Activated CD4-positive, CD25-positive, alpha-beta regulatory T cell (primary cell): ENCODE data around the gene ZMYND11.
A peak's percentile ranks its signal among the peaks of the same experiment; 100 is the strongest.

Experiments used
- DNase-seq, 4 experiments: peaks; one replicate each; lab custom pipeline; 2025; lab: John Stamatoyannopoulos, UW

Gene ZMYND11

DNA sequence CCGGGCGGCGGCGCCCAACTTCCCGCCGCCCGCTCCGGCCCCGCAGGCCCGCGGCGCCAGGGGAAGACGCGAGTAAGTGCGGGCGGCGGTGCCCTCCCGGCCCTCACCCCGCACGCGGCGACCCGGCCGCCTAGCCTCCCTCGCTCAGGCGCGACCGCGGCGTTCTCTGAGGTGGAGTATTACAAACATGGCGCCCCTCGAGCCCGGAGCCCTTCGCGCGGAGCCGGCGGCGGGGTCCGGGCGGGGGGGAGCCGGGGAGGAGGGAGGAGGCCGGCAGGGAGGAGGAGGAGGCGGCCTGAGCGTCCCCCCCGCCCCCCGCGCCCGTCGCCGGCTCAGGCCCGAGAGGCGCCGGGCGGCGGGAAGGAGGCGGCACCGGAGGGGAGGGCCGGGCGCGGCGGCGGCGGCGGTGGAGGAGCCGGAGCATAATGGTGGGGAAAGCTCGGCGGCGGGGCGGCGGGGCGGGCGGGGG is at the start of gene ZMYND11:
Gene ZMYND11 (plus strand): TSS at position 324 of the 469 bp plus-strand sequence. CDS start 44,558 bp downstream, outside the sequence.
- peak; percentile 25 to 56 (median 38) for DNase-seq

DNA sequence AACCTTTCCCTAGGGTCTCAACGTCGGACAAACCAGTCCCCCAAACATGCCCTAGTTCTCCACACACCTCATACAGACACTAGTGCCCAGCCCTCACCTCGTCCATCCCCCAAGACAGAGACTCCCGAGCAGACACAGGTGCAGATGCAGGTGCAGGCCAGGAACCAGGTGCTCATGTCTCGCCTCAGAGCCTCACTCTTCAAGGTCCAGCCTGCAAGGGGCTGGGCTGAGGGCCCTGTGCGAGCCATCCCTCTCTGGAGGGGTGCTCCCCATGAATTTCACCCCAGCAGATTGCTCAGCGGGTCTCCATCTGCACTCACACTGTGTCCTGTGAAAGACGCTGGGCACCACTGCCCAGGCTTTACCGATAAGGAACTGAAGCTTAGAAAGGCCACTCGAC is 49.2 kb upstream of the ZMYND11 start:
- no peak for DNase-seq

DNA sequence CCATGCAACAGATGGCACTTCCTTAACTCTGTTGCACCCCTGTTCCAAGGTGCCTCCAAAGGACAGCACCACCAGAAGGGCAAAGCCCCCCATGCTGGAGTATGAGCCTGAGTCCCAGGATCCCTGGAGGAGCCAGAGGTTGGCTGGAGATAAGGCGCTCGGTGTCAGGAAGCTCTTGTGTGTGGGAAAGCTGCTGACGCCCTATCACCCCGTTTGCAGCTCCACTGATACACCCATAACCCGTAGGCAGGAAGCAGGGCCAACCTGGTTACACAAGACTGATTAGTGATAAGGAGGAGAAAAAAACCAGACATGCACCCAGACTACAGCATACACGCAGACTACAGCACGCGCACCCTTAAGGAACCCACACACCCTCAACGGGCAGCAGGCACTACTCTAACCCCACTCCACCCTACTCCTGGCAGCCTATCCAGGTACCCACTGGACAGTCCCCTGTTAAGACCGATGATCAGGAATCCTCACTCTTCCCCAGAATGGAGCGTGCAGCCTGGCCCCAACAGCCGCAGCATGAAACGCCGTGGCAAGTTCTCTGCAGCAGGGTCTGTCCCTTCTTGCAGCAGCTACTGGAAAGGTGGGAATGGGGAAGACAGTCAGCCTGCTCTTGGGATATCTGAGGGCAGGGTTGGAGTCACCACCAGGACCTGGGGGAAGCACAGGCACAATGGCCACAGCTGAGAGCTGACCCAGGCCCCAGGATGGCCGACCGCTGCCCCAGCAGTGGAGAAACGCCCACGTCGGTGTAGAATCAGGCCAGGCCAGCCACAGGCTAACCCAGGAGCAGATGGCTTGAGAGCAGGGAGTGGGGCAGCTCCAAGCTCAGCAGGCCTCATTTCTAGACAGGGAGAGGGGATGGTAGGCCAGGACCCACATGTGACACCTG is 47.8 kb upstream of the ZMYND11 start:
- no peak for DNase-seq

DNA sequence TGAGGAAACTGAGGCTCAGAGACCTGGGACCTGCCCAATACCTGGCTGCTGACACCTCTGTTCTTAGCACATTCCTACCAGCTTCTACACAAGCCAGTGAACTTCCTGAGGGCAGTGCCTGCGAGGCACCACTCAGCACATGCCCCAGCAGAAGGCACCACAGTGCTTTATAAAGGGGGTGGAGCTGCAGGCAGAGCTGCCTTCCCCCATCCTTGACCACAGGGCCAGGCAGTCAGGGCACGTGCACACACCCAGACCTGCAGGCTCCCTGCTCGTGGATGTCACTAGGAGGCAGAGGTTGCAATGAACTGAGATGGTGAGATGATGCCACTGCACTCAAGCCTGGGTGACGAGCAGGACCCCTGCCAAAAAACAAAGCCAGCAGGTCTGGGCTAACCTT is 47.0 kb upstream of the ZMYND11 start:
- no peak for DNase-seq

DNA sequence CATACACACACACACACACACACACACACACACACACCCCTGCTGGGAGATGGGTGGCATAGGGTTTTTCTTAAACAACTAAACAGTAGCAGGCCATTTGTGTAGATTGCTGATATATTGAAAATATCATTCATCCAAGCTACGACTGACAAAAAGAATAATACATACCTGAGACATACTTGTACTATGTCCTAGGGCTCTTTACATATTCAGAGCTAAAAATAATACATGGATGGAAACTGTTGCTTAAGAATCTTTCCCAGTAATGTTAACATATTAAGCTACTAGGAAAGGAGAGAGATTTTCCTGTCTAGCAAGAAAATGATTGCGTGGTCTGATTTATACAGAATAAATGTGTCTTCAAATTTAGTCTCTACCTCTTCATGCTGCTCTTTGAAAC is 46.0 kb upstream of the ZMYND11 start:
- no peak for DNase-seq

DNA sequence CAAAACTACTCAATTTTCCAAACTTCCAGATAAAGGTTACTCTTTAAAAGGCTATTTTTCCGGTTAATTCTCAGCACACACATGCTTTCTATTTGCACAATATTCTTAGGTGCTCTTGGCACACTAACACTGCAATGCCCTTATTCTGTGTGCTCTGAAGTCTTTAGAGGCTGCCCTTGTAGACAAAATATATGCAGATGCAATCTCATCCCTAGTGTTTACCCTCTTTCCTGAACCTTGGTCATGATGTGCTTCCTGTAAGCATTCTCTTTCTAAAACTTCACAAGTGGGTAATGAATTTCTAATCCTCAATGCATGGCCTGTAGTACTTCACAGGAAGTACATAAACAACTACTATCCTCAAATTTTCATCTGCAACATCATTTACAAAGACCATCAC is 45.1 kb upstream of the ZMYND11 start:
- DNase-seq = no peak

DNA sequence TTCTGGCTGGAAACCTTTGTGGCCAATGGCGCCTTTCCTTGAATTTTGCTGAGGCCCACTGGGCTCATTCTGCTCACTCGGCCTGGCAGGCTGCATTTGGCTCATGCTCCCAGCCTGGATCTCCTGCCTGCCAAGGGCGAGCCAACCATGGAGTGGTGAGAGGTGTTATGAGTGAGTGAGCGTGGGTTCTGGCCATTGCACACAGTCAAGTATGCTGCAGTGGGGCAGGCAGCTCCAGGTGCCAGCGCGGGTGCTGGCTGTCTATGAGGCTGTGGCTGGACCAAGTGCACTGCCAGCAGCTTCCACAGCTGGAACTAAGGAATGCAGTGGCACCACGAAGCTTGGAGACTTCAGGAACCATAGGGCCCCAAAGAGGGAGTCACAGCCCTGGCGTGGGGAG is 43.9 kb upstream of the ZMYND11 start:
- DNase-seq = no peak

DNA sequence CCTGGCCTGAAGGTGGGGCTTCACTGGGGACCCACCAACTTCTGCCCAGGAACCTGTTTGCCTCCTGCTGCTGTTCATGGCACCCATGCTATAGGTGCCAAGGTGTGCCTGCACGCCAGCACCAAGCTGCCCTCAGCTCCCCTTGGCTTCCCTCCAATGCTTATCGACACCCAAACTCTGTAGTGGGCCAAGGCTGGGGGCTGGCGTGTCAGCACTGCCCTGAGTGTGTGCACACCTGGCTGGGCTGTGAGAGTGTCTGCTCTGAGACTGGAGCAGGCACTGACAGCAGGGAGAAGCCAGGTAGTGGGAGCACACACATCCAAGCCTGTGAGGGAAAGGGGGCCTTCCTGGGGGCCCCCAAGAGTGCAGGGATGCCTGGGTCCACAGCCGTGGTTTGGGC is 43.1 kb upstream of the ZMYND11 start:
- no peak for DNase-seq

DNA sequence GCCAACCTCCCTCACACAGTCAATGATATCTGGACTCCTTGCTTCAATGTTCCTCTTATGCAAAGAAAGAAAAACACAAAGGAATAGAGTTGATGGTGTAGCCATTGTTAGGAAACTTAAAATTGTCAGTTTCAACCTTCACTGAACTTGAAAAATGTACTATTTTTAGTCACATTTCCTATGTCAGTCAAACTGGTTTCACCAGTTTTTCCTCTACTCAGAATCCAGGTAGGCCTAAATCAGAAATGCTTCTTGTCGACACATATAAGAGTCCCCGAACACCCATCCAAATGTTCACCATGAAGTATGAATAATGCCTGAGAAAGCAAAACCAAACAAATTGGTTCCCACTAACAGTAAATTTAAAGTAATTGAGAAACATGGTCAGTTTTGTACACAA is 42.4 kb upstream of the ZMYND11 start:
- no peak for DNase-seq

DNA sequence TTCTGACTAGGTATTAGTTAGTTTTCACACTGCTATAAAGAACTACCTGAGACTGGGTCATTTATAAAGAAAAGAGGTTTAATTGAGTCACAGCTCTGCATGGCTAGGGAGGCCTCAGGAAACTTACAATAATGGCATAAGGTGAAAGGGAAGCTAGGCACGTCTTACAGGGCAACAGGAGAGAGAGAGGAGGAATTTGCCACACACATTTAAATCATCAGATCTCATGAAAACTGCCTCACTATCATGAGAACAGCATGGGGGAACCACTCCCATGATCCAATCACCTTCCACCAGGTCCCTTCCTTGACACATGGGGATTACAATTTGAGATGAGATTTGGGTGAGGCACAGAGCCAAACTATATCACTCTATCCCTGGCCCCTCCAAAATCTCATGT is 40.6 kb upstream of the ZMYND11 start:
- DNase-seq = no peak

DNA sequence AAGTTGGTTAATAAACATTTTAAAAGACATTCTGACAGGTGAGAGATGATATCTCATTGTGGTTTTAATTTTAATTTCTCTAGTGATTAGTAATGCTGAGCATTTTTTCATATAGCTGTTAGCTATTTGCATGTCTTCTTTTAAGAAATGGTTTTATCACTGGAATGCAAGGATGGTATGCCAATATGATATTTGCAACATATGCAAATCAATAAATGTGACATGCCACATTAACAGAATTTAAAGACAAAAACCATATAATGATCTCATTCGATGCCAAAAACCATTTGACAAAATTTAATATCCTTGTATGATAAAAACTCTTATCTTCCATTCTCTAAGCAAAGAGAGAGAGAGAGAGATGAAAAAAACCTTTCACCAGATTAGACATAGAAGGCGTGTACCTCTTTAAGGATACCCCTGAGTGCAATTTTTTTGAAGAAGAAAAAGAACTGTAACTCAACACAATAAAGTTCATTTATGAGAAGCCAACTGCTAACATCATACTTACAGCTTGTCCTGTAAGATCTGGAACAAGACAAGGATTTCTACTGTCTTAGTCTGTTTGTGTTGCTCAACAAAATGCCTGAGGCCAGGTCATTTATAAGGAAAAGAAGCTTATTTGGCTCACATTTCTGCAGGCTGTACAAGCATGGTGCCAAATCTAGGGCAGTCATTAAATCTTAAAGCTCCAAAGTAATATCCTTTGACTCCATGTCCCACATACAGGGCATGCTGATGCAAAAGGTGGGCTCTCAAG is 39.7 kb upstream of the ZMYND11 start:
- DNase-seq = no peak

DNA sequence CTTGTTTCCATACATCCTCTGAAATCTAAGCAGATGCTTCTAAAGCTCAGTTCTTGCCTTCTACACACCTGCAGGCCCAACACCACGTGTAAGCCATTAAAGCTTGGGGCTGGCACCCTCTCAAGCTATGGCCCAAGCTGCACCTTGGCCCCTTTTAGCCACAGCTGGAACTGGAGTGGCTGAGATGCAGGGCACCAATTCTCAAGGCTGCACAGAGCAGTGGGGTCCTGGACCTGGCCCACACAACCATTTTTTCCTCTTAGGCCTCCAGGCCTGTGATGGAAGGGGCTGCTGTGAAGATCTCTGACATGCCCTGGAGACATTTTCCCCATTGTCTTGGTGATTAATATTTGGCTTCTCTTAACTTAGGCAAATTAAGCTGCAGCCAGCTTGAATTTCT is 38.8 kb upstream of the ZMYND11 start:
- DNase-seq = no peak

DNA sequence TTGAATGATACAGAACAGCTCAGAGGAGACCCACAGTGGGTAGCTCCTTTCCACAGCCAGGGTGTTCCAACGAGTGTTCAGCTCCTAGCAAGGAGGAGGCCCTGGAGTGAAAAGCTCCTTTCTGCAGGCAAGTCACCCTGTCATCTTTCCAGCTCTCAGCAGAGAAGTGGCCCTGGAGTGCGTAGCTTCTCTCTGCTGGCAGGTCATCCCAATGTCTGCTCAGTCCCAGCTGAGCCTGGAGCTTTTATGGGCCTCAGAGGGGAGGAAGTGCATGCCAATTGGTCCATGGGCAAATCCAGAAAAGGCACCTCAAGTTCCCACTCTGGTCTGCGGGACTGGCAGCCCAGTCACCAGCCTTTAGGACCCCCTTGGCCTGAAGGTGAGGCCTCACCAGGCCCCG is 30.8 kb upstream of the ZMYND11 start:
- no peak for DNase-seq

DNA sequence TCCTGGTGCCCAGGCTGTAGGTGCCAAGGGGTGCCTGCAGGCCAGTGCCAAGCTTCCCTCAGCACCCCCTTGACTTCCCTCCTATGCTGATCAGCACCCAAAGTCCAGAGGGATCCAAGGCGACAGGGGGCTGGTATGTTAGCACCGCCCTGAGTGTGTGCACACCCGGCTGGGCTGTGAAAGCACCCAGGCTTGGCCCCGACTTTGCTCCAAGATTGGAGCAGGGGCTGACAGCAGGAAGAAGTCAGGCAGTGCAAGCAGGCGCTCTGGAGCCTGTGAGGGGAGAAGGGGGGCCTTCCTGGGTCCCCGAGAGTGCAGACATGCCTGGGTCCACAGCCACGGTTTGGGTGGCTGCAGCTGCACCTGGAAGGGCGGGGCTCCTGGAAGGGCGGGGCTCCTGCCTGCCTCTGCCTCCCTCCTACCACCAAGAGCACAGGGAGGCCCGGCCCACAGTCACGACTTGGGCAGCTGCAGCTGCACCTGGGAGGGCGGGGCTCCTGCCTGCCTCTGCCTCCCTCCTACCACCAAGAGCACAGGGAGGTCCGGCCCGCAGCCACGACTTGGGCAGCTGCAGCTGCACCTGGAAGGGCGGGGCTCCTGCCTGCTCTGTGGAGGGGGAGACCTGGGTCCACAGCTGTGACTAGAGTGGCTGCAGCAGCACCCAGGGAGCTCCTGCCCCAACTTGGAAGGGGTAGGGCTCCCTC is 30.2 kb upstream of the ZMYND11 start:
- DNase-seq = no peak

DNA sequence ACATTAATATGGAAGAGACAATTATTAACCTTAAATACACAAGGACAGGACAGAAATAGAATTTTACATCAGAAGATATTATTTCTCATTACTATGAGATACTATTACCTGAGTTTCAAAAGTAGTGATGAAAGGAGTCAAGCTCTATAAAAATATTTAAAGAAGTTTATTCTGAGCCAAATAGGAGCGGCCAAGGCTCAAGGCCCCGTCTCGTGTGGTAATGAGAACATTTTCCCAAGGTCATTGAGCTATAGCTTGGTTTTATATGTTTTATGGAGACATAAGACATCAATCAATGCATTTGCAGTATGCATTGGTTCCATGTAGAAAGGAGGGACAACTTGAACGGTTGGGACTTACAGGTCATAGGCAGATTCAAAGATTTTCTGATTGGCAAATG is 29.4 kb upstream of the ZMYND11 start:
- DNase-seq = no peak

DNA sequence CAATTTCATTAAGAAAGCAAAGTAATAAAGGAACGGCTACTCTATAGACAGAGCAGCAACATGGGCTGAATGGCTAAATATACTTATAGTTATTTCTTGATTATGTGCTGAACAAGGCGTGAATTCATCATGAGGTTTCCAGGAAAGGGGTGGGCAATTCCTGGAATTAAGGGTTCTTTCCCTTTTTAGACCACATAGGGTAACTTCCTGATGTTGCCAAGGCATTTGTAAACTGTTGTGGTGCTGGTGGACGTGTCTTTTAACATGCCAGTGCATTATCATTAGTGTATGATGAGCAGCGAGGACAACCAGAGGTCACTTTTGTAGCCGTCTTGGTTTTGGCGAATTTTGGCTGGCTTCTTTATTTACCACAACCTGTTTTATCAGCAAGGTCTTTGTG is 28.5 kb upstream of the ZMYND11 start:
- DNase-seq = no peak

DNA sequence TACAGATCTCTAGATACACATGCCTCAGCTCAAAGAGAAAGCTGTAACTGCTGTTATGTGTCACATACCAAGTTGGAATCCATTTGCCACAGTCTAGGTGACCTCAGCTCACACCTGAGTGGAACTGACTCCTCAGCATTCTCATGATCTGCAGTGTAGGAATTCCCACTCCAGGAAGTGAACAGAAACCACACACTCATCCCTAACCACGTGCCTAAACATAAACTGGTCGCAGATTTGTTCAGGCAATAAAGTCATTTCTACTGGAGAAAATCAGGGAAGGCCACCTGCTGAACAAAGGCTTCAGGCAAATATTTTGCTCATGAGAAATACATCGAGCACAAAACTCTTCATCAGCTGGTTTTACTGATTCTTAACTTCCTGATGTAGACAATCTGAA is 23.0 kb upstream of the ZMYND11 start:
- DNase-seq = no peak

DNA sequence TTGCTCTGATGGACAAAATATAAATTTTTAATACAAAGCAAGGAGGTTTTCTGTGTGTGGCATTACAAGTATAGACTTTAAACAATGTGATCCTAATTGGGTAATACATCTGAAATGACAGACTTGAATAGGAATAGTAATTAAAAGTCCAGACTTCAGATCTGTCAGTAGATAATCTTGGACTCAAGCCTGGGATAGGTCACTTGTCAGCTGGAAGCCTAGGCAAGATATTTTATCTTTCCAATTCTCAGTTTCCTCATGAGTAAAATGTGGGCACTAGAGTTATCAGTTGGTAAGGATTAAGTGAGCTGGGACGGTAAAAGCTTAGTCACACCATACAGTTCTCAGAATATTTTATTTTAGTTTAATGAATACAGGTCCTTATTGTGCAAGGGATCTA is 10.4 kb upstream of the ZMYND11 start:
- DNase-seq = no peak

DNA sequence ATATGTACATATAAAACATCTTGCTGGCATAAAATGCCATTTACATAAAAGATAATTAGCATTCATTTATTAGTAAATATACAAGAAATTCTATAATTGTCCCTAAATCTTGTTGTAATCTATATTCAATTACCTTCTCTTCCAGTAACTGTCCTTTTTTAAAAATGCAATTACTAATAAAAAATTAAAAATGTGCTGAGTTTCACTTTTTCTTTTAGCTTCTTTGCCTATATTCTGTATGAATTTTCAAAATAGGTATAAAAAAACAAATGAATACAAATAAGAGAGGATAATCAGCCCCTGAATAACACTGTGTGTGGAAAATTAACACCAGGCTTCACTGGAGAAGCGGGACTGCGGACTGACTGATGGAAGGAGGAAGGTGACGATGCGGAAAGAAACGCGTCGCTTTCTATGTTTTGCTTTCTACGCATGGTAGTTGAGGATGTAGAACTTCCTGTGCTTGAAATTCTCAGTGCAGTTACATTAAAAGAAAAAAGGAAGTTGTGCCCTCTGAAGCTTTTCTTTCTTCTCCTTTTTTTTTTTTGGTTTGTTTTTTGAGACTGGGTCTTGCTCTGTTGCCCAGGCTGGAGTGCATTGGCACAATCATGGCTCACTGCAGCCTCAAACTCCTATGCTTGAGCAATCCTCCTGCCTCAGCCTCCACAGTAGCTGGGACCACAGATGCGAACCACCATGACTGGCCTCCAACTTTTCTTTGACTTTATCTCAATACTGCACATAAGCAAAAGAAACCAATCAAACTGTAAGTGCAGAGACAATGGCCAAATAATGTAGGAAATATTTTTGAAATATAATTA is 7.4 kb upstream of the ZMYND11 start:
- no peak for DNase-seq

DNA sequence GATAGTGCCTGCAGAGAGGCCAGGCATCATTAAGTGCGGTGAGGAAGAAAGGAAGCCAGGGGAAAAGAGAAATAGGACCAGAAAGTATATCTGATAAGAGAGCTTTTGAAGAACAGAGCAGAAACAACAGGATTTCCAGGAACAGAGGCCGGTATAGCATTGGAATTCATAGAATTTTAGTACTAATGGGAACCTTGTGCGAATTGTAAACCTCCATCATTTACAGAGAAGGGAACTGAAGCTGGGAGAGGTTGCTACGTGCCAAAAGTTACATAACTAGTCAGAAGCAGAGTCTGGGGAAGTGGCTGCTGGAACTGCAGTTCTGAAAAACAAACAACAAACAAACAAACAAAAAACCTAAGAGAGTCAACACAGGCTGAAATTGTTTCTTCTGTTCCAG is 5.4 kb upstream of the ZMYND11 start:
- DNase-seq = no peak
